HG02885 (cell line): ENCODE data around the gene PLEKHS1.
"Not testable (repeated sequence)": the region's sequence is repeated elsewhere in the genome, so short reads cannot be mapped to it uniquely, and the experiment has no call there.

Experiments used
- ATAC-seq: cut with Tn5 transposase; IDR thresholded peaks from one replicate; pipeline ENCODE4 v1.9.1; 2021; ENCODE audit warnings: mild to moderate bottlenecking; ENCODE audit not compliant: unreplicated experiment, poor library complexity

PLEKHS1 gene

GRCh38 chr10:113782986-113783704 lies 31.7 kb downstream of the PLEKHS1 start:
- no peak for ATAC-seq

- ATAC-seq = peak; percentile 75
Observed at GRCh38 chr10:113788604-113789083, 37.2 kb downstream of the PLEKHS1 start.

GRCh38 chr10:113791691-113792090 lies 40.2 kb downstream of the PLEKHS1 start:
- no peak for ATAC-seq

- no peak for ATAC-seq
Observed at GRCh38 chr10:113801569-113801968, 50.1 kb downstream of the PLEKHS1 start.

- ATAC-seq = no peak
Observed at GRCh38 chr10:113802997-113803396, 51.5 kb downstream of the PLEKHS1 start.

- ATAC-seq = no peak
Observed at GRCh38 chr10:113806503-113806902, 55.0 kb downstream of the PLEKHS1 start.

GRCh38 chr10:113808168-113808567 lies 56.7 kb downstream of the PLEKHS1 start:
- peak; percentile 48 for ATAC-seq

GRCh38 chr10:113814700-113815099 lies 63.2 kb downstream of the PLEKHS1 start:
- not testable (repeated sequence) for ATAC-seq

- no peak for ATAC-seq
Observed at GRCh38 chr10:113819989-113820388, 68.5 kb downstream of the PLEKHS1 start.

- ATAC-seq = no peak
Observed at GRCh38 chr10:113820507-113820906, 69.0 kb downstream of the PLEKHS1 start.

- not testable (repeated sequence) for ATAC-seq
Observed at GRCh38 chr10:113821306-113821705, 69.8 kb downstream of the PLEKHS1 start.

- no peak for ATAC-seq
Observed at GRCh38 chr10:113822174-113822573, 70.7 kb downstream of the PLEKHS1 start.

GRCh38 chr10:113823389-113823788 lies 71.9 kb downstream of the PLEKHS1 start:
- ATAC-seq = no peak

- no peak for ATAC-seq
Observed at GRCh38 chr10:113825791-113826190, 74.3 kb downstream of the PLEKHS1 start.

GRCh38 chr10:113828567-113828966 lies 77.1 kb downstream of the PLEKHS1 start:
- ATAC-seq = not testable (repeated sequence)
